GM11168 (cell line): ENCODE measurements around the gene SLC39A12.
"Not testable (repeated sequence)": the region's sequence is repeated elsewhere in the genome, so short reads cannot be mapped to it uniquely, and the experiment has no call there.

Experiments used
- in situ Hi-C: fragments of 300-500 bp; cut with MboI; formaldehyde crosslinking; loops from one replicate; pipeline ENCODE4 v1.12.0; 2022; ENCODE audit warnings: low sequenced_read_pairs; ENCODE audit not compliant: unreplicated experiment

Gene SLC39A12

DNA sequence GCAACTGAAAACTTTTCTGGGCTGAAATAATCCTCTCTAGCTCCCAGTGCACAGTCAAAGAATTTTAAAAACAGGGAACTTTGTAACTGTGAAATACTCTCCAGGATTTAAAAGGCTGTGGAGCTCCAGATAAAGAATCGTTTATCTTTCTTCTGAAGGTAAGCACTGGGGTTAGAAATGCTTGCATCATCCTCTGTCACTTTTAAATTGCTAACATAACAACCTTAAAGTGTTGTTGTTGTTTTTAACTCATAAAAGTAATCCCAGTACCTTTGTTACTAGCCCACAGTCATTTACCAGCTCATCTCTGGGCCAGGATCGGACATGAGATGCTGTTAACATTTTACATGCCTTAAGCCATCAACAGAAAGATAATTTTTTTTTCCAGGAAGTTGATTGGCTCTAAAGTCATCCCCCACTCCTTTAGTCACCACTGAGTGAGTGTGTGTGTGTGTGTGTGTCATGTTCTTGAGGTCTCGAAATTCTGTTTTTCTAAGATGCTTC, at the start of gene SLC39A12:
SLC39A12 (plus strand) TSS at position 51 of the 504 bp plus-strand sequence. CDS start 1,359 bp downstream, outside the sequence.
- in situ Hi-C loops, result no loop called here

- in situ Hi-C loops, result no loop called here
These were observed 47.2 kb upstream of the SLC39A12 start for GRCh38 chr10:17904564-17904963.

- in situ Hi-C loops, result no loop called here
These were observed 46.2 kb upstream of the SLC39A12 start for GRCh38 chr10:17905491-17905890.

DNA sequence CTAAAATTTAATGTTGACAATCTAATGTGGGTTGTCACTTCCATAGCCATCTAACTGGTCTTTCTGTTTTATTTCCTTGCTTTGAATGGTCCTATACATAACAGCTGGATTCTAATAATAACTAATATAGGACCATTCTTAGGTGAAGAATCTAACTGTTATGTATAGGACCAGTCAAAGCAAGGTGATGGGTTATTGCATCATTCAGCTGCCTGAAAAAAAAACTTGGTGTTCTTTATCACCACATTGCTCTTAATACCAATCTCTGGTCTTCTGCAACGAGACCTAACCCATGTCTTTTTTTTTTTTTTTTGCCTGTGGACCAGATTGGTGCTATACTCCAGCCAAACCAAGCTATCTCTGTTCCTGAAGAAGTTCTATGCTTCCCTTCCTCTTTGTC, 45.7 kb upstream of the SLC39A12 start:
- in situ Hi-C loops, result no loop called here

GRCh38 chr10:17907641-17908040, 44.1 kb upstream of the SLC39A12 start:
- in situ Hi-C loops, result no loop called here

GRCh38 chr10:17910125-17910789, 41.5 kb upstream of the SLC39A12 start:
- in situ Hi-C loops, result no loop called here

DNA sequence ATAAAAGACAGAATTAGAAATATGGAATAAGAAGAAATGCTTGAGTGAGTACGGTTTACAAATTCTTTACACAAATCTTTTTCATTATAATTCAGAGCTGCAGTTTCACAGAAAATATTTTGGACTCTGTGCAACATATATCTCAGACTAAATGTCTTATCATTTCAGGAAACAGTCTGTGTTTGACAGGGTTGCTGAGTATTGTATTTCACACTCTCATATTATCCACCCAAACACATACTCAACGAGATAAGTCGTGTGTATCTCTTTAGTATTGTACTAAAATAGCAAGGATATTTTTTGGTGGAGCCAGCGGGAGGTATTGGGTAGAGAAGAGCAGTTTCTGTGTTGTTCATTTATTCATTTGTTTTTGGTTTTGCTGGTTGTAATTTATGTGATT, 39.0 kb upstream of the SLC39A12 start:
- in situ Hi-C loops, result no loop called here

- in situ Hi-C loops, result no loop called here
These were observed 38.1 kb upstream of the SLC39A12 start for GRCh38 chr10:17913604-17914003.

DNA sequence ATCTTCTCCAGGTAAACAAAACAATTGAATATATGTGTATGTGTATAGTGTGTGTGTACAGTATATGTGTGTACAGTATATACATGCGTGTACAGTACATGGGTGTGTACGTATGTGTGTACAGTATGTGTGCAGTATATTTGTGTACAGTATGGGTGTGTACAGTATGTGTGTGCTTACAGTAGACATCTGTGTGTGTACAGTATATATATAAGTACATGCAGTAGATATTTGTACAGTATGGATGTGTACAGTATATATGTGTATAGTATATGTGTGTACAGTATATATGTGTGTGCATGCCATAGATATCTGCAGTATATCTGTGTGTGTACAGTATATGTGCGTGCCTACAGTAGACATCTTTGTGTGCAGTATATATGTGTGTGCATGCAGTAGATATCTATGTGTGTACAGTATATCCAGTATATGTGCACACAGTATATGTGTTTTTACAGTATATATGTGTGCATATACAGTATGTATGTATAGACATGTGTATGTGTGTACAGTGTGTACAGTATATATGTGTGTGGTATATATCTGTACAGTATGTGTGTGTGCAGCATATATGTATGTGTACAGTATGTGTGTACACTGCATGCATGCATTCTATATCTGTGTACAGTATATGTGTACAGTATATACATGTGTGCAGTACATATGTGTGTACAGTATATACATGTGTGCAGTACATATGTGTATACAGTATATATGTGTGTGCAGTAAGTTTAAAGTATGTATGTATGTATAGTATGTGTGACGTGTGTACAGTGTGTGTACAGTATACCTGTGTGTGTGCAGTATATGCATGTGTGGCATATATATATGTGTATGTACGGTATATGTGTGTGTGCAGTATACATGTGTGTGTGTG, 37.3 kb upstream of the SLC39A12 start:
- in situ Hi-C loops, result no loop called here

DNA sequence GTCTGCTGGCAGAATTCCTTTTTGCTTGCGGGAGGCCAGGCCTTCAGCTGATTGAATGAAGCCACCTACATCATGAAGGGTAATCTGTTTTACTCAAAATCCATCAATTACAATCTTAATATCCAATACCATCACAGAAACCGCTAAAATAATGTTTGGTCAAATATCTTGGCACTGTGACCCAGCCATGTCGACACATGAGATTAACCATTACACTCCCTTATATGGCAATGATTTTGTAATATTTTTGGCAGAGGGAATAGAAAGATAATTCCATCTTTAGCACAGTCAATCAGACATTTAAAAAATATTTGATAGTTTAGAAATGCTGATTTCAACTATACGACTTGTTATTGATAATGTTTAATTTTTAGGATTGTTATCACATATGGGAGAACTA, 36.5 kb upstream of the SLC39A12 start:
- in situ Hi-C loops, result no loop called here

- in situ Hi-C loops, result no loop called here
These were observed 33.4 kb upstream of the SLC39A12 start for GRCh38 chr10:17918187-17918903.

DNA sequence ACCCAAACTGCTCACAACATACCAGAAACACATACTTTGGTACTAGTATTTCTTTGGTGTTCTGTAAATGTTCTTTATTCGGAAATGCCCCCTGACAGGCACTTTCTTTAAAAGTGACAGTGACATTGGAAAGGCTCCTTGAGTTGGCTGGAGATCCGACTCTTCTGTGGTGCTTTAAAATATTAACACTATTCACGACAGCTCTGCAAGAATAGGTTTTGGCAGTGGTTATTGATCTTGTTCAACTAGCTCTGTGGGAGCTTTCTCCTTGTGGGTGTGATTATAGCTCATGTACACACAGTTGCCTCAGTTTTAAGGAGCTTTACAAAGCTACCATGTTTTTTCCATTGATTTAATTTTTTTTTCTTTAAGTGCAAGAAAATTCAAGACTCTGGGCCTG, 30.3 kb upstream of the SLC39A12 start:
- in situ Hi-C loops, result no loop called here

GRCh38 chr10:17923728-17924127, 28.0 kb upstream of the SLC39A12 start:
- in situ Hi-C loops, result no loop called here

DNA sequence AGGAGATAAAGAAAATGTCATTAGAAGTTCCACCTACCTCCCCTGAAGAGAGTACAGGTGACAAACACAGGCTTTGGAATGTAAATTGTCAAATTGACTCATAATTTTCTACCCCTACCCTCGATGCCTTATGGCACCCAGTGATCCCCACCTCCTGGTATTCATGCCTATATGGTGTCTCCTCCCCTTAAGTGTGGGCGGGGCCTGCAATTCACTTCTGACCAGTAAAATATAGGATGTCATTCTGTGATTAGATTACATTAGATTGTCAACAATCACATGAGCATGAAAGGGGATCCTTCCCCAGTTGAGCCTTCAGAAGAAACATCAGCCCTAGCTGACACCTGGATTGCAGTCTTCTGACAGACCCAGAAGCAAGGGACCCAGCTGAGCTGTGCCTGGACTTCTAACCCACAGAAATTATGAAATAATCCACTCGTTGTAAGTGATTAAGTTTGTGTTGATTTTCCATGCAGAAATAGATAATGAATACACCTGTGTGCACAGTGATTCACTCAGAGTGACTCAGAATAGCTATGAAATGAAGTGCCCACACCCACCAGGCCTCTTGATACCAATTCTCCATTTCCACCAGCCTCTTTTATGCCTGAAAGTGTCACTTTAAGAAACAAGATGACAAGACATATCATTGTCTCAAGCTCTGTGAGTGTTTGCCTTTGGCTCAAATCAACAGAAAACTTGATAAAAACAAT, 8.5 kb upstream of the SLC39A12 start:
- in situ Hi-C loops, result no loop called here

GRCh38 chr10:17950269-17950668, 1.4 kb upstream of the SLC39A12 start:
- in situ Hi-C loops, result not testable (repeated sequence)

DNA sequence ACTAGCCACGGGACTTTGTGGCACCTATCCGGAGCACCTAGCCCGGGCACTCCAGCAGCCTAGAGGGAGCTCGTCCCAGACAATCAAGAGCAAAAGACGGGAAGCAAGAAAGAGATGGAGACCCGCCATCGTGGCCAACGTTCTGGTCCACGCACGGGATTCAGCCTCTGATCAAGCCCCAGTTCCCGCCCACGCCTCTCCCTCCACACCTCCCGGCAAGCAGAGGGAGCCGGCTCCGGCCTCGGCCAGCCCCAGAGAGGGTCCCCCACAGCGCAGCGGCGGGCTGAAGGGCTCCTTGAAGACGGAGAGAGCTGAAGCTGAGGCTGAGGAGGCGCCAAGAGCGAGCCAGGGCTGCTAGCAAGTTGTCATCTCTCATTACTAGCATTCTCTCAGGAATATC, 992 bp upstream of the SLC39A12 start:
- in situ Hi-C loops, result no loop called here

DNA sequence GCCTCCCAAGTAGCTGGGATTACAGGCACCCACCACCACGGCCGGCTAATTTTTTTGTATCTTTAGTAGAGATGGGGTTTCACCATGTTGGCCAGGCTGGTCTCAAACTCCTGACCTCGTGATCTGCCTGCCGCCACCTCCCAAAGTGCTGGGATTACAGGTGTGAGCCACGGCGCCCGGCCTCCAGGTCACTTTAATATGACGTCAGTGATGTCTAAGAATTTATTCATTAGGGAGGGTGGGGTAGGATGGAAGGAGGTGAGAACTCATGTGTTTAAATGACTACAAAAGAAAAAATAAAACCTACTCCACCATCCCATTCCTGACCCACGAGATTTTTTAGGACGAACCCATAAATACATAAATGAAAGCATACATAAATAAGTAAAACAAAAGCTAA, 2.7 kb downstream of the SLC39A12 start:
- in situ Hi-C loops, result not testable (repeated sequence)

DNA sequence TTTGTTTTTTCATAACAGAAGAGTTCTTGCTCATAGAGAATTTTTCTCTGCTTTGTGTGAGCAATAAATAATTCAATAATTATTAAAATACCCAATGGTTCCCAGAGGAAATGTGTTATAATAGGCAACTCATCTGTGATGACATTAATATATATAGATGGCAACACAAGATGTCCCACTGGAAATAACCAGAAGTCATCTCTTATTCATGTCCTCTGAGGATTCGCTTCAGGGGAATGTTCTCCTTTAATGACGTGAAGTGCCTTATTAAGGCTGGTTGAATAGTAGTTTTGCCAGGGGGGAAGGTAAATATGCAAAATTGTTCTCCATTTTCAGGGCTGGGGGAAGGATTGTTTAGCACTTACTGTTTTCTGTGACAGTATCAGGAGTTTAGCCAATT, 3.1 kb downstream of the SLC39A12 start:
- in situ Hi-C loops, result no loop called here

DNA sequence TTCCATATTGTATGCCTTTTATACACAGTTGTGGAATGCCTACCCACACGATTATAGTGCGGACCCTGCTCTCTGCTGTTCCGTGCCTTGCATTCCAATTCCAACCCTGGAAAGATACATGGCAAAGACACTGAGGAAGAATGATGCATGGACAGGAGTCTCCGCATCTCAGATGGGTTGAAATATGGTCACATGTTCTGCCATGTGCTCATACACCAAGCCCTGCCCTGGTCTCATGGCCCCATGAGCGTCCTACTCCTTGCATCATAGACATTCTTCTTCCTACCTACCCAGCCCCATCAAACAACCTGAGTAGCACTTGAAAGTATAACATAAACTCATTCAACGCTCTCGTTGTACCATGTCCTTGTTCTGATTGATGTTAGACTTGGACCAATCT, 6.3 kb downstream of the SLC39A12 start:
- in situ Hi-C loops, result no loop called here

- in situ Hi-C loops, result no loop called here
These were observed 8.2 kb downstream of the SLC39A12 start for GRCh38 chr10:17959870-17960269.
